Pons (tissue), 1 donor: ENCODE results near the gene ZDHHC22.

Experiments
- DNase-seq: peaks from one replicate; pipeline ENCODE4 v3.0.0-alpha.2; 2016; ENCODE audit warnings: low spot score

Gene ZDHHC22

DNA sequence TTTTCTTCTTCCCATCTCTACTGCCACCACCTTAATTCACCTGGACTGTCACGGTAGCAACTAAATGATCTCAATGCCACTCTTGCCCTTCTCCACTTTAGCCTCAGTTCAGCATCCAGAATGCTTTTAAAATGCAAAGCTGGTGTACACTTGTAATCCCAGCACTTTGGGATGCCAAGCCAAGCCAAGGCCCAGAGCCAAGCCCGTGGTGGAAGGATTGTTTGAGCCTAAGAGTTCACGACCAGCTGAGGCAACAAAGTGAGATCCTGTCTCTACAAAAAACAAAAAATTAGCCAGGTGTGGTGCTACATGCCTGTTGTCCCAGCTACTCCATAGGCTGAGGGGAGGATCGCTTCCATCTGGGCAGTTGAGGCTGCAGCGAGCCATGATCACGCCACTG is 37.6 kb downstream of the ZDHHC22 start:
- peak; percentile 40 for DNase-seq

DNA sequence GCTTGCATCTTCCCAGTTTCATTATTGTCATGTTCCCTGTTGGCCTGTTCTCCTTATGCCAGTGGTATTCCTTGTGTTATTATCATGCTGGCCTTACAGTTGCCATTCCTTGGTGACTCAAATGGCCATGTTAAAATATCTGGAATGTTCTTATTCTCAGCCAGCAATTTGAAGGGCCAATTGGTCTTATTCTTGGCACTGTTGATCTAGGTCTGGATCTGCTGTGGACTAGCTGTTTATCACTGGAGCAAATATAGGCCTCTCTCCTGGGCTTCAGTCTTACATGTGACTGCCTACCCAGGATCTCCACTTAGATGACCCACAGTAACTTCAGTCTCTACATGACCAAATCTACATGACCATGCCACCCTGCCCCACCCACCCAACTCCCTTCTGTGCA is 38.1 kb downstream of the ZDHHC22 start:
- peak; percentile 39 for DNase-seq

DNA sequence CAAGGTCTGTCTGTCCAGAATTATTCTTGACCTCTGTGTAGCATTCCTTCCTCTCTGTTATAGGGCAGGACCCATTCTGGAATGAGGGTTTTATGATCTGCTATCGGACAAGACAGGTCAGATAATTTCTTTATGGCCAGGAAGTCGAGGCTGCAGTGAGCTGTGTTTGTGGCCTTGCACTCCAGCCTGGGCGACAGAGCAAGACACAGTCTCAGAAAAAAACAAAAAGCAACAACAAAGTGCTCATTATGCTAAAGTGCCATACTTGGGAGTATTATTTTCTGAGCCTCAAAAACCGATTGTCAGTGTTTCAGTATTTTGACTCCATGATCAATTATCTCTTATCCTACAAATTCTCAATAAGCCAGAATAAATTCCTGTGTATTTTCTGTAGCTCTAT is 39.4 kb downstream of the ZDHHC22 start:
- peak; percentile 94 for DNase-seq

DNA sequence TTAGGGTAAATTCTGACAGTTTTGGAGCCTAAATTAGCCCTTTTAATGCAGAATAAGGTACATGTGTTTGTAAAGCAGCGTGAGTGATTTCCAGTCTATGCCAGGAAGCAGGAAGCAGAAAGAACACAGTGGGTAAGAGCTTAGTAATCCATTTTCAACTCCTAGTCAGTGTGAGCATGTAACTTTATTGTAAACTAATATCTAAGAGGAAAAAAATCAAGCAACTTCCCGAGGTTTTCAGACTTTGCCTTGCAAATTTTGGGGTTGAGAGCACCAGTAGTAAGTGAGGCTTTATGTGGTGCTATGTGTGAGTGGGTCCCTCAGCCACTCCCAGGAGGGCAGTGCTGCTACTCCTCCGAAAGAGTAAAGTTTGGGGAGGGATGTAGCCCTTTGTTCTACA is 40.6 kb downstream of the ZDHHC22 start:
- peak; percentile 63 for DNase-seq

DNA sequence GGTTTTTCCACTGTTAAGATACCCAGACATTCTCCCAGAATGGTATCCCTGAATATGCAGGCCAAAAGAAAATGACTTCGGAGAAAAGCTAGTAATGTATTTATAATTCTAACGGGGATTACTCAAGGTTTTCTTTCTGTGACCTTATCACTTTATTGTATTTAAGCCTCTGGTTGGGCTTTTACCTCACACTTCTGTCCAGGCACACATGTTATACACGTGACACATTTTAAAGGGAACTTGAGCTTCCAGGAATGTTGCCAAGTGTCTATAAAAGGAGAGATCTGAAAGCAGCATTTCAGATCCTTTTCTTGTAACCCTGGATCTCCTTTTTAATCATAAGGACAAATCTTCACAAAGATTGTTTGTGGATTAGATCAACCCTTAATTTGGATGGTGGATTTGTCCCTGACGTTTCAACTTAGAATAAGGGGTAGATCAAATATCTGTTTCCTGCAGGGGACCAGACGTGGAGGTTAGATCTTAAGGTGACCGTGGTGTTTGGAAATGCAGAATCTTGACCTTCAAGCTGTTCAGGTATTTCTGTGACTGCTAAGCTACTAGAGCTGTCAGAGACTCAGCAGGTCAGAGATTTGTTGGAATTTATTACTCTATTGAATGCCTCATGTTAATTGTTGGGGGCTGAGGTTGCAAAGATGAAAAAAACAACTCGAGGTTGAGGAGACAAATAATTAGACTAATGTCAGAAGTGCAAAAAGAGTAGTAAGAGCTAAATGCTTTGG is 42.0 kb downstream of the ZDHHC22 start:
- peak; percentile 96 for DNase-seq

DNA sequence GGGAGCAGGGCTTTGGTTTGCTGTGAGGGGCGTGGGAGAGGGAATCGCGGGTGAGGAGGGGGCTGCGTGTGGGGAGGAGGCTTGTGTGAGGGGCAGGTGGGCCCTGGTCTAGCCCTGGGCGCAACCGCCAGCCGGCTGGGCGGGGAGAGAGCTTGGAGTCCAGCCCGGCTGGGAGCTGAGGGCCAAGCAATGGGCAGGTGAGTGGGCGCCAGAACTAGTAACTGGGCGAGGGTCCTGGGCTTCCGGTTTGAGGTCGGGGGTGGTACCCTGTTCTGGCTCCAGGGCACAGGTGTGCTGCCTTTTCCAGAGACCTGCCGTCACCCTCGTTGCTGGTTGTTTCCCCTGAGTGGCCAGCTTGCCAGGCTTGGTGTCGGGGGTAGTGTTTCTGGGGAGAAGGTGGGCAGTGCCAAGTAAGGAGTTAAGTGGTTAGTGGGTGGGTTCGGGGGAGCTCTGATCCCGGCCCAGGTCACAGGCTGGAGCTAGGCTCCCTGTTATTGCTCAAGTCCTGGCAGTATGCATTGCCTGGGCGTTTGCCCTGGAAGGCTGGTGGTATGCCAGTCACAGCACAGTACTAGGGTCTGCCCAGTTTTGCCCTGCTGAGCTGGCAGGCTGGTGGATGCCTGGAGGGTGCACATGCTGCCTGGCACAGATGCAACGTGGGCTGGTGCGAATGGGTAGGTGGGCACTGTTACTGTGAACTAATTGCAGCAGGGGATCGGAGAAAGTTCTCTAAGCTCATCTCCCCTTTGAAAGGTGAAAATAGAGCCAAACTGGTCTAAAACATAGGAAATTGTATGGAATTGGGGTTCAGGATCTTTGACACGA is 42.9 kb downstream of the ZDHHC22 start:
- DNase-seq, result peak; percentile 79

DNA sequence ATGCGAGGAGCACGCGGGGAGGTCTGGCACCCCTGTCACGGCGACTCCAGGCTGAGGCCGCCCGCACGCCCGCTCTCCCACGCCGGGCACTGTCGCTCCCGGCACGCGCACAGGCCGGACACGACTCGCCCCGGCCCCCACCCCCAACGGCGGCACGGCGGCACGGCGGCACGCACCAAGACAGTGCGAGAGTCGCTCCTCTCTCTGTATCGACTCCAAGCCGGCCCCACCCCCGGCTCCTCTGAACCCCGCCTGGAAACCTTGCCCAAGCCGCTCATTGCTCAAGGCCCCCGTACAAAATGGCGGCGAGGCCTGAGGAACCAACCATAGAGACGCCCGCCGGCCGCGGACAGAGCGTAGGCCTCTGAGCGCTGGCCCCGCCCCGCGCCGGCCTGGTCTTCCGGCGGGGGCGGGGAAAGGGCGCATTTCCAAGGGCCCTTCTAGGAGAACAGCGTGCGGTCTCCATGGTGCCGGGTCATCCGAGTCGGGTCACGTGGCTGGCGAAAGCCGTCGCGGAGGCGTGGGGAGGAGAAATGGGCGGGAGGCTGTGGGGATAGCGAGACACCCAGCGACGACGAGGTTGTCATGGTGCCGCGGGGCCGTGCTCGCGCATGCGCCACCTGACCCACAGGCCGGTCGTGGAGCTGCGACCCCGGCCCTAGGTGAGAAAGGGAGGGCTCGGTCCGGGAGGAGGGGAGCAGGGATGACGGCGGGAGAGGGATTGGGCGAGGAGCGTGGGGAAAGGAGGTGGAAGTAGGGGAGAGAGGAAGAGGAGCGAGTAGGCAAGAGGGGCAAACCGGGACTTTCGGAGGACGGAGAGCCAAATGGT is 43.7 kb downstream of the ZDHHC22 start, which contains the start of gene CIPC:
Gene CIPC (plus strand): TSS at position 559 of the 829 bp plus-strand sequence. CDS start 7,451 bp downstream, outside the sequence.
- peak; percentile 99 for DNase-seq

DNA sequence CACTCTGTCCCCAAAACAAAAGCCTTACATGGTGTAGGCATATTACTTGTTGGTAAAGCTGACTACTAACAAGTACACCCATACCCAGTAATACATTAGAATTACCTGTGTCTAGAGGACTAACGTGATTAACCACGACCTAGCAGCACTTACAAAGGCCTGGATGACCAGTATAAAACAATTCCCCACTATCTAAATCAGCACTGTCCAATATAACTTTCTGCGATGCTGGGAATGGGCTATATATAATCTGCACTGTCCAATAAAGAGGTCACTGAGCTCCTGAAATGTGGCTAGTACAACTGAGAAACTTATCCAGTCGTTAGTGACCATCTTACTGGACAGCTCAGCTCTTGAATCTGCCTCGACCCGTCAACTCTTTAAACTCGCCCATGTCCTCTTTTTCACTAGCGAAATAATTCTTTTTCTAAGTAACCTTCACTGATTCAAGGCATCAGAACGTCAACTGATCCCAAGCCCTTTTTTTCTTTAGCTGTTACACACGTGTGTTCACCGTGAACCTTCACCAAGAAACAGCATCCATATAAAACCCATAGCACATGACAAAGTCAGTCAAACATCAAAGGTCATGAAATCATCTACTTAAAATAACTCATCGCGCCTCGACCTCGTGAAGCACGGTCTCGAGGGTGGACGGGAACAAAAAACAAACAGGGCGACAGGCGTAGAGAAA is 44.4 kb downstream of the ZDHHC22 start:
- peak; percentile 81 for DNase-seq

DNA sequence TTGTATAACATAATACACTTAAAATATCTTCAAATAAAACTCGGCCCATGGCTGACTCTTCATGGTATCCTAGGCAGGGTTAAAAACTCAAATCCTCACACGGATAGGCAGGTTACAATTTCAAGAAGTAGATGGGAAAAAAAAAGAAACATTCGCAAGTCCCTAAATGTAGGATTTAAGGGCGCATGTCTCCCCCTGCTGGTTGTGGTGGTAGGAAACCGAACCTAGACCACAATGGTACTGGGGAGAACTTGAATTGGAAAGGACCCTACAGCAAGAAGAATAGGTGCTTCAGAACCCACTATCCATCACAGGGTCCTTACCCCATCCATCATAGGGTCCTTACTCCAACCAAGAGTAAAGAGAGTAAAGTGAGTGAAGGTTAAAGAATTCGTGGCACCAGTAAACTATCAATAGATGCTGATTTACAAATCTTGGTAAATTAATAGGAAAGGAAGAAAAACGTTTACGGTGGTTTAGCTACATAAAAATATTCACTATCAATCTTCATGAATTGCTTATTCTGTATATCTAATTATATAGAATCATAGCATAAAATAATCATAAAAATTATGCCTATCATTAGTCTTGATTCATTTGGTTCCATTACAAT is 46.8 kb downstream of the ZDHHC22 start:
- DNase-seq, result peak; percentile 88

DNA sequence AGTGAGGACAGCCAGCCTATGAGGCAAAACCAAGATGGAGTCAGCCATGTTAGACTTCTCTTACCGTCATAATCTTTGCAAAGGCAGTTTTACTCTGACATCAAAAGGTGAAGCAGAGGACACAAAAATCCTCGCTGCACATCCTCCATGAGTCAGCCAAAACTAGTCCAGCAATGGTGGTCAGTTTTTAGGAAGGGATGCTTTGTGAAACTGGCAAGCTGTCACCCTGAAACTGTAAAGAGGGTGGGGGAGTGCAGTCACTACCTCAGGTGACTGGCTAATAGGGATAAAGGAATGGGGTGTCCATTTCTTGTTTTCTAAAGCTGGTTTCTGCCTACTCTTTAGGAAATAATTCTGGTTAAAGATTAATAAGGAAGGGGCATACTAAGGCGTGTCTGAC is 48.9 kb downstream of the ZDHHC22 start:
- no peak for DNase-seq

DNA sequence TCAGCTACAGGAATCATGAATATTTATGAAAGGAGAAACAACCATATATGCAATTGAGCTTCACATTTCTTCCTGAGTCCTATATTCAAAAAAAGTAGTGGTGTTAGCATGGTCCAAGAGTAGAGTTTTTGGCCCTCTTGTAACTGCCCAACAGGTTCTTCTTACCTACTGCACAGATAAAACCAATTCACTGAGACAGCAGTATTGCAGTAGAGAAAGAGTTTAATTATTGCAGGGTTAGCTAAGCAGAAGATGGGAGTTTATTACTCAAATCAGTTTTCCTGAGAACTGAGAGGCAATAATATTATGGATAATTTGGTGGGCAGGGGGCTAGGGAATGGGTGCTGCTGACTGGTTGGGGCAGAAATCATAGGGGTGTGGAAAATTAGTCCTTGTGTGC is 50.1 kb downstream of the ZDHHC22 start:
- no peak for DNase-seq

DNA sequence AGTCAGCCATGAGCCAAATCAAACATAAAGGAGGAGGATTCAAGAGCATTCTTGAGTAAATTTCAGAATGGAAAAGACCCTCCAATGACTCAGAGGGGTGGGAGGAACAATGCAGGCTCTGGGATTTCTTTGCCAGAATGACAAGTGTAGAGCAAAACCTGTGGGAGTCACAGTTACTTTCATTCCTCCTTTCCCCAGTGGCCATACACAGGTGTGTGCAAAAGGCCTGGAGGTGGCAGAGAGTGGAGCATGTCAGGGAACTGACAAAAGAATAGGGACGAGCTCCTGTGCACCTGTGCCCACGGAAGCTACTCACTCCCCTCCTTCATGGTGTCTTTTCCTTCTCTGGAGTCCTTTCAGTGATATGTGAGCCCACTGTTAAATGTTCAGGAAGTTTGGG is 52.9 kb downstream of the ZDHHC22 start:
- DNase-seq, result no peak

DNA sequence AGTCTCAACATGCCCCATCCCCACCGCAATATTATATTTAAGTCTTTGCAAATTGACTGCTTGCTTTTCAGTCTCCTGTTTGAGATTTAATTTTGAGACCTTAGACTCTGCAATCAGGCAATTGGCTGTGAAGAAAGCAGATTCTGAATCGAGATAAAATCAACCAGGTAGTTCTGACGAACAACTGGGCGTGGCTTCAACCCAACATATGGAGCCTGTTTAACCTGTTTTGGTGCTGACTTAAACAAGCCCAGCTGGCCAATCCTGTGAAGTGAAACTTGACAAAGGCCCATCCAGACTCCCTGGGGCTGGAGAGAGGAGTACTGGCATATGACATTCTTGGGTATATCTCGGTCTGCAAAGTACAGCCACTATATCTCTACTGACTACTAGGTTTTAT is 53.4 kb downstream of the ZDHHC22 start:
- DNase-seq, result no peak

DNA sequence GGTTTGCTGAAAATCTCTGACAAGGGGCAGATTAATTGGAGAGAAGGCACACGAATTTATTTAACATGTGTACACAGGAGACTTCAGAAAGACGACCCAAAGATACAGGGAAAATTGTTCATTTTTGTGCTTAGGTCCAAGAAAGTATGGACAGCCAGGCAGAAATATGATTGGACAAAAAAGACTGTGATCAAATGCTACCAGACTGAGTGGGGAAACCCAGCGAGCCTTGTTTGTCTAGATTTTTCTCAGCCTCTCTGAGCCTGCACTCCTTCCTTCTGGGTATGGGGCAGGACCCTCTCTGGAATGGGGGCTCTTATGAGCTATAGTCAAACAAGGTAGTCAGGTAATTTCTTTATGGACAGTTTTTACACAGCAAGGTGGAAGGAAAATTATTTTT is 54.0 kb downstream of the ZDHHC22 start:
- no peak for DNase-seq

DNA sequence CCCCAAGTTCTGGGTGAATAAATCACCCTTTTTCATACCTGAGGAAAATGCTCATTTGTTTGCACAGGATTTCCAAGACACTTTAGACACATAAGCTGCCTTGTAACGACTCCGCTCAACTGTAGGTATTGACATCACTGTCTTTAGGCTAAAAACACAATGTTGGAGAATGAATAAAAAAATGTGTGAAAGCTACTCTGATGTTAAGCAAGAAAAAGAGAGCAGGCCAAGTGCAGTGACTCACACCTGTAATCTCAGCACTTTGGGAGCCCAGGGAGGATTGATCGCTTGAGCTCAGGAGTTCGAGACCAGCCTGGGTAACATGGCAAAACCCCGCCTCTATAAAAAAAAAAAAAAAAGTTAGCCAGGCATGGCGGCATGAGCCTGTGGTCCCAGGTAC is 54.6 kb downstream of the ZDHHC22 start:
- no peak for DNase-seq

DNA sequence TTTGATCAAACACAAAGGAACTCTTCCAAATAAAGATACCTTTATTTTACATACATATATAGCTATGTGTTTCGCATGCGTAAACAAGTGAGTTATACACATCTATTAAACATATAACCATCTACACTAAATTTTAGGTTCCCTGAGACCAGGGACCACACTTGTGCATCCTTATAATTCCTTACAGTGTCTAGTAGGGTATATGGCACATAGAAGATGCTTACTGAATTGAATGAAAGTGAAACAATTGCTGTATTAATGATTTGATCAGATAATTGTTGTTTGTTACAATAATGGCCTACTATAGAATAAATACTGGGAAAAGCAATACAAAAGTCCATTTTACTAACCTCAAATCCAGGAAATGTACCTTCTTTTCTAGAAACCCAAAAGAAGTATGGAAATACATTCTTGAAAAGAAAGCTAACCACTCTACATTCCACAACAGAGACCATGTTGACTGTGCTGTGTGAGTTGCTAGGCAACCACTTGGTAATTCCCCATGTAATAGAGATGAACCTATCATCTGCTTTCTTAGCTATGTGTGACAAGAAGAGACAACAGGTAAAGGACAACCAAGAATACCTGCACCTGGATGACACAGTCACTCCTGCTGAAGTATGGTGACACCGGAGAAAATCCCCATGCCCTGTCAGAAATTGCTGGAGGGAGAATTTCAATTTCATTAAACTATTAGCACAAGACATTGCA is 55.4 kb downstream of the ZDHHC22 start:
- DNase-seq, result no peak

DNA sequence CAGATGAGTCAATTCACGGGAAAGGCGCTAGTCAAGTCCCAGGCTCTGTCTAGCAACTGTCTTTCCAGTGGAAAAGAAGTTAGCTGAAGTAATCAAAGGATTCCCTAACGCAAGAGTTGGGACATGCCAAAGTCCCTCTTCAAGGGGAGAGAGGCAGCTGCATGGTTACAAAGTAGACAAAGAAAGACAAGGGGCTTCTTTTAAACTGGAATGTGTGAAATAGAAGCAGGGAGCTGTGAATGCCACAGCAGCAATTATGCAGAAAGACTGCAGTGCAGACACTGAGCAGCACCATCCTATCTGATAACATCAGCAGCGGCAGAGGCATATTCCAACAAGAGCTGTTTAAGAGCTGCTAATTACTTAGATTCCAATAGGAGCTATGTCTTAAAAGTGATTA is 56.1 kb downstream of the ZDHHC22 start:
- no peak for DNase-seq

DNA sequence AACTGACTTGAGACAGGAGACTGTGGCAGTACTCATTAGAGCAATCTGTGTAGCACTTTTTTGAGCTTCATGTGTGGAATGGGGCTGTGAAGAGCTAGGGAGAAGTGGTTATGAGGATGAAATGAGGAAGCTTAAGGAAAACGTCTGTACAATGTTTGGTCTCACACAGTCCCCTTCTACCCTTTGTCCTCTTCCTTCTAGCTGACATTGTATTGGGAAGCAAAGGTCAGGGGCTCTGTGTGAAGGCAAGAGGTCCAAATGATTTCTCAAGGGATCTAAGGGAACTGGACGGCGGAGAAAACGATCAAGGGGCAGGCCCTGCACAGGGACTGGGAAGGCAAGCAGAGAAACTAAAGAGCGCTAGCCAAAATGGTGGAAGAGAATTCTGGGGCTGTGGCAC is 56.6 kb downstream of the ZDHHC22 start:
- no peak for DNase-seq

DNA sequence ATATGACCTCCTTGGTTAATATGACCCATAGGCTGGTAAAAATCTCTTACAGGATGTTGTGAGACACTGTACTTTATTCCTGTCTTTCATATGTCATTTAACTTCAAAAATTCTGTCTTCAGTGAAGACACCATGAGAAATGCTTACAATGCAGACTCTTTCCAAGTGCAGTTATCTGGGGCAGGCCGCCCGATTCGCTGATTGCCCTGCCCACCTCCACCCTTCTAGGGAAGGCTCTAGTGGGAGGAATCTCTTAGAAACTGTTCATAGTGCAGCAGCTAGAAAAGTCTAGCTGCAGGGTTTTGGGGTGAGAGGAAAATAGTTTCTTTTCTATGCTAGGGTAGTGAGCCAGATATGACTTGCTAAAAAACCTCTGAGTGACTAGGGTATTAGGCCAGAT is 58.5 kb downstream of the ZDHHC22 start:
- DNase-seq, result no peak

DNA sequence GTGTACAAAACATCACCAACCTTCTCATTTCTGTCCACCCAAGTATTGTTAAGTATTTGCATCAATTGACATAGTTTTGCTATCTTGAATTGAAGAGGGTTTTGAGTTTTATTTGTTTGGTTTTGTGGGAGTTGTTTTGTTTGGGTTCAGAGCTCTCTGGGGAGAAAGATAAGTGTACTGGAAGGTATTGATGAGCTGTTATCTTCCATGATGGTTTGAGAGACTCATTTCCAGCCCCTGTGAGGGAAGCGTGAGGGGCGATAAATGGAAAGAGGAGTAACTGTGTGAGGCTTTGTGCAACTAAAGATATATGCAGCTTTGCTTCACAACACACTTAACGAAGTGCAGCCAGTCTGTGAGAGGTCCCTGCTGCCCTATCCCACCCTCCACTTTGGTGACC is 59.2 kb downstream of the ZDHHC22 start:
- no peak for DNase-seq
